ENCODE measurements around the gene U2AF2.

Gene U2AF2

DNA sequence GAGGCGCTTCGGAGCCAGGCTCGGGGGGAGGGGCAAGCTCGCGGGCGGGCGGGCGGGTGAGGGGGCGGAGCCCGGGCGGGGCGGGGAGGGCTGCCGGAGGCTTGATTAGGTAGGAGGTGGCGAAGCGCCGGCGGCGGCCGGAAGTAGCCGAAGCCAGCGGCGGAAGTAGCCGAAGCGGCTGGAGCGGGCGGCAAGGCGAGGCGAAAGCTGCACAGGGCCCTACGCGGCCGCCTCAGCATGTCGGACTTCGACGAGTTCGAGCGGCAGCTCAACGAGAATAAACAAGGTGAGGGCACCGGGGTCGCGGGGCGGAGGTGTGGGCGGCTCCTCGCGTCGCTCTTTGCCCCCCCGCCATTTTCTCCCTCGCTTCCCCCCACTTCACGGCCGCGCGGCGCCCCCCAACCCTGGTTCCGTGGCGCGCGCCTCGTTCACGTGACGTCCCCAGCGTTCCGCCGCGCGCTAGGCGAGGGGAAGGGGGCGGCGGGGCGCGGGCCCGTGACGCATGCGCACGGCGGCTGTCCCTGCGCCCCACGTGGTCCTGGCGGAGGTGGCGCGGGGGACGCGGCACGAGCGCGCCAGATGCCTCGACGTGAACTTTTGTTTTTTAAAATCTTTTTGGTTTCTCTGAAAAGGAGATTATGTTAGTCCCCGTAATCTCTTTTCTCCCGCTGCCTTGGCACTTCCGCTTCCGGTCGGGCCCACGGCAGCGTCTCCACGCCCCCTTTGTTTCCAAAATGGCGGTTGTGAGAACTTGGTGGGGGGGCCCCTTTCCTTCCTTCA lies at the start of gene U2AF2:
Gene U2AF2, plus strand, starts transcription at position 168 of the 780 bp plus-strand sequence. Its CDS starts 70 bp downstream, at position 238.
- DNase-seq: peak; percentile 88

DNA sequence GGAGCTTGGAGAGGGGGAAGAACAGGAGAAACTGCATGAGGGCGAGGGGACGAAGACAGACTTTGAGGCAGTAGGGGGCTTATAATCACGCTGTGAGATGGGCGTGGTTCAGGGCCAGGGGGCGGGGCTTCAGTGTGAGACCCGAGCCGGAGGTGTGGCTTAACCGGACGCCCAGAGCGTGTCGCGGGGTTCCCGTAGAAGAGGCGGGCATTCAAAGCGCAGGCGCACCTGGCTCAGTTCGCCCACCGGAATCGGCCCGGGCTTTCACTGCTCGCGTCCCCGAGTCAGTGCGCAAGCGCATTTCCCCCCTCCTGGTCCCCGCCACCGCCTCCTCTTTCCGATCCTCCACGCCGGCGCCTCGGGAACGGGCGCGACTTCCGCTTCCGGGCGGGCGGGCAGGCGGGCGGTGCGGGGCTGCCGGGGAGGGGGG lies 49.6 kb upstream of the U2AF2 start:
- DNase-seq: peak; percentile 96

DNA sequence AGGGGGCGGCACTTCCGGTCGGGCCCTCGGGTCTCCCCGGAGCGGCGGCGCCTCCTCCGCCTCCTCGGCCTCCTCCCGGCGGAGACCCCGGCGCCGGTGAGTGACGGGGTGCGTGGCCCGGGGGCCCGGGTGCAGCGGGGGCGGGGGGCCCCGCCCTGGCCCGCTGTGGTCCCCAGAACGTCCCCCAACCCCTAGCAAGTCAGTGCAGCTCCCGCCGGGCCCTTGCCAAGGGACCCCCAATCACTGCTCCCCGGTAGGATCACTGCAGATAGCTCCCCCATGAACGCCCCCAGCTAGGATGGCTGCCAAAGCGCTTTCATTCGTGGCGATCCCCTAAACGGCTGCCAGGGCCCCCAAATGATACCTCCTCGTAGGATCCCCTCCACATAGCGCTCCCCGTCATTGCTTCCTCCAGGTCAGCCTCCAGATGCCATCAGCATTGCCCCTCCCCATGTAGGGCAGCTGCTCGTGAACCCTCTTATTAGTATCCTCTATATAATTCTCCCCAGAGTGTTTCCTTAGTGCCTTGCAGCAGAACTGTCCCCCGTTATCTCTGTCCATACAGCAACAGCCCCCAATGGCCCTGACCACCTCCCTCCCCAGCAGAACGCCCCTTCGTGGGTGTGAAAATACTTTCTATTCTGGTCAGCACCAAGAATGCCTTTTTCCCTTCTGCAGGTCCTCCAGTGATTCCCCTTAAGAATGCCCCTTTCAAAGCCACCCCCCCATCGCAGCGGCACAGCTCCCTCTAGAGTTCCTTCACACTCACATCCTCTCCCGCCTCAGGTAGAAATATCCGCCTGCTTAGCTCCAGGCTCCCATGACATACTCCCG lies 49.0 kb upstream of the U2AF2 start, which contains the start of gene ZNF865:
Gene ZNF865, plus strand, starts transcription at position 11 of the 834 bp plus-strand sequence. CDS start 7,972 bp downstream, outside the sequence.
- DNase-seq: peak; percentile 44

DNA sequence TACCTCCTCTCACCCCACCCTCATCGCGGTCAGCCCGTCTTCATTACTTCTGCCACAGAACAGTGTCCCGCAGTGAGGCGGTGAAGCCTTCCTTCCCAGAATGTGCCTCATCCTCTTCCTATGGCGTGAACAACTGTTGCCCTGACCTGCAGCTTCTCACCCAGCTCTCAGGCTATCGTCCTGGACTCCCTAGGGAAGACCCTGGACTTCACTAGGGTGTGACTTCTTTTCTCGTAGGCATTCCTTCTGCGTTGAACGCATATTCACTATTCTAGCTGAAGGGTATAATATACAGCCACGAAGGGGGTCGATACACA lies 48.4 kb upstream of the U2AF2 start:
- DNase-seq: no peak

DNA sequence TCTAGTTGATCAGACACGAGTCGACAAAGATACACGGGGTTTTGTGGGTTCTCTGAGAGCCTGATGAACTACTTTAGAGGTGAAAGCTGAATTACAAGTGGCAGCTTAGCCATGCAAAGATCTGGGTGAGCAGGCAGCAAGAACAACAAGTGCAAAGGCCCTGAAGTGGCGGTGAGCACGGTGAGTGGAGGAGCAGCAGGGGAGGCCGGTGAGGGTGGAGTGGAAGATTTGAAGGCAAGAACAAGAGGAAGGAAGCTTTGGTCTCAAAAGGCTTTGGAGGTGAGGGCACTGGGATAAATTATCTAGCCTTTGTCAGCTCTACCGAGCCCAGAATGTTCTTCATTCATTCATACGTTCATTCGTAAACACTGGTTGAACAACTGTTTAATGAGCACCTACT lies 48.0 kb upstream of the U2AF2 start:
- no peak for DNase-seq

DNA sequence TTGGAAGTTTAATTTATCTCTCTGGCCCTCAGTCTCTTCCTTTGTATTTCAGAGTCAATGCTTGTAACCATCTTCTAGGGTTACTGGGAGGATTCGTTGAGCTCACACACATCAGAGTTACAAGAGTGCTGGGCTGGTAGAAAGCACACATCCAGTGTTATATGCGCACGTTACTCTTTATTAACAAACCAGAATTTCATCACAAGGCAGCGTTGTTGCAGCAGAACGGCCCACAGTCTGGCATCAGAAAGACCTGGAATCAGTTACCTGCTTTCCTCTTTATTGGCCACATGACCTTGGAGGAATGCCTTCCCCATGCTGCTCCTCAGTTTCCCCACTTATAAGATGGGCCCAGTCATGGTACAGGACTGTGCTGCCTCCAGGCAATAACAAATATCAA lies 45.5 kb upstream of the U2AF2 start:
- DNase-seq: no peak

DNA sequence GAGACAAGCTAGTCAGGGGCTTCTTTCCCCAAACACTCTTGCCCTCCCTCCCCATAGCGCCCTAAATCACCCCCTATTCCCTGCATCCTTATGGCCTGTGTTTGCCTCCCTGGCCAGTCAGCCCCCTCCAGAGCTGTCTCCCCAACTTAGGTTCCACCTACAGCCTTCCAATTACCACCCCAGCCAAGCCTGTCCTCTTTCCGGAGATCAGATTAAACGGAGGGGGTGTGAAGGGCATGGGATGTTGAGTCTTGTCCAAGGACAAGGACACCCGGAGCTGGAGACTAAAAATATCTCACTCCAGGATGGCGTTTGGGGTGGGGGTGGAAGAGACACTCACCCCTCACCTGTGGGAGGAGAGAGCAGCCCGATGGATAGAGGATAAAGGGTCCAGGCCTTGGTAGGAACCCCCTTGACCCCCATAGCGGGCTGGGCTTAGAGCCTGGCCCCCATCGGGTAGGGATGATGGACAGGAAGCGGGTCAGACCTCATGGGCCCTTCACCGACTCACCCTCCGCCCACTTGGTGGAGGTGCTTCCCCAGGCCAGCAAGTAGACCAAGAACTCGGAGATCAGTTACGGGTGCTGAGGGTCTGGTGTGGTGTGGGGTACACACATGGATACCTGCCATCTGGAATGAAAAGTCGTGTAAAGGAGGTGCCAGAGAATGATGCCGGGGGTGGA lies 43.4 kb upstream of the U2AF2 start:
- no peak for DNase-seq

DNA sequence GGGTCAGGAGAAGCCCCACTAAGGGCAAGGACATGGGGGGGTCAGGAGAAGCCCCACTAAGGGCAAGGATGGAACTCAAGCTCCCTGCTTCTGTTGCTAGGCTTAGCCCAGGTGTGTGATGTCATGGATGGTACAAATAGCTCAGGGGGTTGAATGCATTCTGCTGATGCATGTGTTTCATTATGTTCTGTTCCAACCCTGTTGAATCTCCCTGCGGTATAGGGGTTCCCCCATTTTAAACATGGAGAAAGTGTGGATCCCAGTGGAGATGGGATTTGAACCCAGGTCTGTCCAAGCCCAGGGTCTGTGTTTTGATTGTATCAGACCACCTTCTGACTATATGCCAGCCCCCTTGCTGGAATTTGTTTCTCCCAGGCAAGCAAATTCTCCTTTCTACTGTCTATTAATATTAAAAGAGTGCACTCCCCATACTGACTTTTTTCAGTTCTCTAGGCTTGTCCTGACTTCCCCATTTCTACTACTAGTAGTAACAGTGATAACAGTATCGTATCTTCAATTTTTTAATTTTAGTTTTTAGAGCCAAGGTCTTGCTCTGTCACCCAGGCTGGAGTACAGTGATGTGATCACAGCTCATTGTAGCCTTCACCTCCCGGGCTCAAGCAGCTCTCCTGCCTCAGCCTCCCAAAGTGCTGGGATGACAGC lies 42.7 kb upstream of the U2AF2 start:
- DNase-seq: no peak

DNA sequence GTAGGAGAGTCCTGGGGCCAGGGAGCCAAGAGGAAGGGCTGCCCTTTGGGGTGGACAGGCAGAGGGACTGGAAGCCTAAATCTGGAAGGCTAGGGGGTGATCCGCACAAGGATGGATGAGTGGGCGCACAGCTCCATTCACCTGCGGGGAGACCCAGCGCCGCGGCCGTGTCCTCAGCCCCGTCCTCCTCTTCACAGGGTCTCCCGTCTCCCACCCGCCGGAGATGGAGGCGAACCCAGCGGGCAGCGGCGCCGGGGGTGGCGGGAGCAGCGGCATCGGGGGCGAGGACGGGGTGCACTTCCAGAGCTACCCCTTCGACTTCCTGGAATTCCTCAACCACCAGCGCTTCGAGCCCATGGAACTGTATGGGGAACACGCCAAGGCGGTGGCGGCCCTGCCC lies 41.4 kb upstream of the U2AF2 start:
- no peak for DNase-seq

DNA sequence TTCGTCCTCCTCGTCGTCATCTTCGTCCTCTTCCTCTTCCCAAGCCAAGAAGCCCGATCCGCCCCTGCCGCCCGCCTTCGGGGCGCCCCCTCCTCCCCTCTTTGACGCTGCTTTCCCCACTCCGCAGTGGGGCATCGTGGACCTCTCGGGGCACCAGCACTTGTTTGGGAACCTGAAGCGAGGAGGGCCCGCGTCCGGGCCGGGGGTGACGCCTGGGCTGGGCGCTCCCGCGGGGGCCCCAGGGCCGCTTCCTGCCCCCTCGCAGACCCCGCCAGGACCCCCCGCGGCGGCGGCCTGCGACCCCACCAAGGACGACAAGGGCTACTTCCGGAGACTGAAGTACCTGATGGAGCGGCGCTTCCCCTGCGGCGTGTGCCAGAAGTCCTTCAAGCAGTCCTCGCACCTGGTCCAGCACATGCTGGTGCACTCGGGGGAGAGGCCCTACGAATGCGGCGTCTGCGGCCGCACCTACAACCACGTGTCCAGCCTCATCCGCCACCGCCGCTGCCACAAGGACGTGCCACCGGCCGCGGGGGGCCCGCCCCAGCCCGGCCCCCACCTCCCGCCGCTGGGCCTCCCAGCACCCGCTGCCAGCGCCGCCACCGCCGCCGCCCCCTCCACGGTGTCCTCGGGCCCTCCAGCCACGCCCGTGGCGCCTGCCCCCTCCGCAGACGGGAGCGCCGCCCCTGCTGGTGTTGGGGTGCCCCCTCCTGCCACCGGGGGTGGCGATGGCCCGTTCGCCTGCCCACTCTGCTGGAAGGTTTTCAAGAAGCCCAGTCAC lies 40.7 kb upstream of the U2AF2 start:
- no peak for DNase-seq

DNA sequence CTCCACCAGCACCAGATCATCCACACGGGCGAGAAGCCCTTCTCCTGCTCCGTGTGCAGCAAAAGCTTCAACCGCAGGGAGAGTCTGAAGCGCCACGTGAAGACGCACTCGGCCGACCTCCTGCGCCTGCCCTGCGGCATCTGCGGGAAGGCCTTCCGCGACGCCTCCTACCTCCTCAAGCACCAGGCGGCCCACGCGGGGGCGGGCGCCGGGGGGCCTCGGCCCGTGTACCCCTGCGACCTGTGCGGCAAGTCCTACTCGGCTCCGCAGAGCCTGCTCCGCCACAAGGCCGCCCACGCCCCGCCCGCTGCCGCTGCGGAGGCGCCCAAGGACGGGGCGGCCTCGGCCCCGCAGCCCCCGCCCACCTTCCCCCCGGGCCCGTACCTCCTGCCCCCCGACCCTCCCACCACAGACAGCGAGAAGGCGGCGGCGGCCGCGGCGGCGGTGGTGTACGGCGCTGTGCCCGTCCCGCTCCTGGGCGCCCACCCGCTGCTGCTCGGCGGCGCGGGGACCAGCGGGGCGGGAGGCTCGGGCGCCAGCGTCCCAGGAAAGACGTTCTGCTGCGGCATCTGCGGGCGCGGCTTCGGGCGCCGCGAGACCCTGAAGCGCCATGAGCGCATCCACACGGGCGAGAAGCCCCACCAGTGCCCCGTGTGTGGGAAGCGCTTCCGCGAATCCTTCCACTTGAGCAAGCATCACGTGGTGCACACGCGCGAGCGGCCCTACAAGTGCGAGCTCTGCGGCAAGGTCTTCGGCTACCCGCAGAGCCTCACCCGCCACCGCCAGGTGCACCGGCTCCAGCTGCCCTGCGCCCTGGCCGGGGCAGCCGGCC lies 39.9 kb upstream of the U2AF2 start:
- no peak for DNase-seq

DNA sequence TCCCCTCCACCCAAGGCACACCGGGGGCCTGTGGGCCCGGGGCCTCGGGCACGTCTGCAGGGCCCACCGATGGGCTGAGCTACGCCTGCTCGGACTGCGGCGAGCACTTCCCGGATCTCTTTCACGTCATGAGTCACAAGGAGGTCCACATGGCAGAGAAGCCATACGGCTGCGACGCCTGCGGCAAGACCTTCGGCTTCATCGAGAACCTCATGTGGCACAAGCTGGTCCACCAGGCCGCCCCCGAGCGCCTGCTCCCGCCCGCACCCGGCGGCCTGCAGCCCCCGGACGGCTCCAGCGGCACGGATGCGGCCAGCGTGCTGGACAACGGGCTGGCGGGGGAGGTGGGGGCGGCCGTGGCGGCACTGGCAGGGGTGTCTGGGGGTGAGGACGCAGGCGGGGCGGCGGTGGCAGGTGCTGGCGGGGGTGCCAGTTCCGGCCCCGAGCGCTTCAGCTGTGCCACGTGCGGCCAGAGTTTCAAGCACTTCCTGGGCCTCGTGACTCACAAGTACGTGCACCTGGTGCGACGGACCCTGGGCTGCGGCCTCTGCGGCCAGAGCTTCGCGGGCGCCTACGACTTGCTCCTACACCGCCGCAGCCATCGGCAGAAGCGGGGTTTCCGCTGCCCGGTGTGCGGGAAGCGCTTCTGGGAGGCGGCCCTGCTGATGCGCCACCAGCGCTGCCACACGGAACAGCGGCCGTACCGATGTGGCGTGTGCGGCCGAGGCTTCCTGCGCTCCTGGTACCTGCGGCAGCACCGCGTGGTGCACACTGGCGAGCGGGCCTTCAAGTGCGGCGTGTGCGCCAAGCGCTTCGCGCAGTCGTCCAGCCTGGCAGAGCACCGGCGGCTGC lies 39.1 kb upstream of the U2AF2 start:
- no peak for DNase-seq

DNA sequence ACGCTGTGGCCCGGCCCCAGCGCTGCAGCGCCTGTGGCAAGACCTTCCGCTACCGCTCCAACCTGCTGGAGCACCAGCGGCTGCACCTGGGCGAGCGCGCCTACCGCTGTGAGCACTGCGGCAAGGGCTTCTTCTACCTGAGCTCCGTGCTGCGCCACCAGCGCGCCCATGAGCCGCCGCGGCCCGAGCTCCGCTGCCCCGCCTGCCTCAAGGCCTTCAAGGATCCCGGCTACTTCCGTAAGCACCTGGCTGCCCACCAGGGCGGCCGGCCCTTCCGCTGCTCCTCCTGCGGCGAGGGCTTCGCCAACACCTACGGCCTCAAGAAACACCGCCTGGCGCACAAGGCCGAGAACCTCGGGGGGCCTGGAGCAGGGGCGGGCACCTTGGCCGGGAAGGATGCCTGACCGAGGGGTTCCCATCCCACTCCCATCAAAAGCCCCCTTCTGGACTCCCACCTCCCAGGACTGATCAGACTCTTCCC lies 38.4 kb upstream of the U2AF2 start:
- DNase-seq: no peak

DNA sequence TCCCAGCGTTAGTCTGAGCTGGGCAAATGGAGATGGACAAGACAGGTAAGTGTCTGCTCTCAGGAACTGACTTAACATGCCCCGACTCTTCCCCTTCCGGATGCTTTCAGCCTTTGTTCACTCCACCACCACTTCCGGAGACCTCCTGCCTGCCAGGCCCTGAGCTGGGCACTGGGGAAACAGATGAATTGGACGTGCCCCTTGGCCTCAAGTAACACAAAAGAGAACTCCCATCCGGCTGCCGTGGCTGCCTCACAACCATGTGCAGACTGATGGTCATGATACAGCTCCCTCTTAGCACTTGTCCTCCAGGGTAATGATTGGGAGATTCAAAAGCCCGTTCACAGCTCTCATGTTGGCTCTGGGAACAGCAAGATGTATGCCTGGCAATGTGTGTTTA lies 37.4 kb upstream of the U2AF2 start:
- no peak for DNase-seq

DNA sequence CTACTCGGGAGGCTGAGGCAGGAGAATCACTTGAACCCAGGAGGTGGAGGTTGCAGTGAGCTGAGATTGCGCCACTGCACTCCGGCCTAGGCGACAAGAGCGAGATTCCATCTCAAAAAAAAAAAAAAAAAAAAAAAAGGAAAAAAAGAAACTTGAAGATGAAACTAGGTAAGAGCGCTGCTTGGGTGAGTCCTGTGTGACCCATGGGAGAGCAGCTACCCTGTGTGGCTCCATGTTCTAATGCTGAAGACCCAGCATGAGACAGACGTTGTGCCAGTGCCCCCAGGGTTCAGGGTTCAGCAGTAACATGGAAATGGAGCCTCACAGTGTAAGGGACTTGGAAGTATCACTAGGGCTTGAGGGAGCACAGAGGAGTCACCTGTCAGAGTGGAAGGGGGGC lies 36.4 kb upstream of the U2AF2 start:
- no peak for DNase-seq

DNA sequence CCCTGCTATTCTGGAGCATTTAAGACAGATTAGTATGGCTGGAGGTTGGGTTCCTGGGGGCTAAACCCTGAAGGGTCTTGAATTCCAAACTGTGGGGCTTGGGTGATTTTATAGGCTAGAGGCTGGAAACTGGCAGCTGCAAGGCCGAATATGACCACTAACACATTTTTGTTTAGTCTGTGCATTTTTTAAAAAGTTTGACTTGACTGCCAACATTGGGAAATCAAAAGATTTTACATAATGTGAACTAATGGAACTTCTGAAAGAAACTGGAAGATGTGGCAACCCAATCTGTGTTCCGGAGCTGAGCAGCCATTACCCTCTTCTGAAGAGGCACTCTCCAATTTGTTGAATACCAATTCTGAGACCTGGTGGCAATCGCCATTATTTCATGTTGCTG lies 35.5 kb upstream of the U2AF2 start:
- DNase-seq: no peak

DNA sequence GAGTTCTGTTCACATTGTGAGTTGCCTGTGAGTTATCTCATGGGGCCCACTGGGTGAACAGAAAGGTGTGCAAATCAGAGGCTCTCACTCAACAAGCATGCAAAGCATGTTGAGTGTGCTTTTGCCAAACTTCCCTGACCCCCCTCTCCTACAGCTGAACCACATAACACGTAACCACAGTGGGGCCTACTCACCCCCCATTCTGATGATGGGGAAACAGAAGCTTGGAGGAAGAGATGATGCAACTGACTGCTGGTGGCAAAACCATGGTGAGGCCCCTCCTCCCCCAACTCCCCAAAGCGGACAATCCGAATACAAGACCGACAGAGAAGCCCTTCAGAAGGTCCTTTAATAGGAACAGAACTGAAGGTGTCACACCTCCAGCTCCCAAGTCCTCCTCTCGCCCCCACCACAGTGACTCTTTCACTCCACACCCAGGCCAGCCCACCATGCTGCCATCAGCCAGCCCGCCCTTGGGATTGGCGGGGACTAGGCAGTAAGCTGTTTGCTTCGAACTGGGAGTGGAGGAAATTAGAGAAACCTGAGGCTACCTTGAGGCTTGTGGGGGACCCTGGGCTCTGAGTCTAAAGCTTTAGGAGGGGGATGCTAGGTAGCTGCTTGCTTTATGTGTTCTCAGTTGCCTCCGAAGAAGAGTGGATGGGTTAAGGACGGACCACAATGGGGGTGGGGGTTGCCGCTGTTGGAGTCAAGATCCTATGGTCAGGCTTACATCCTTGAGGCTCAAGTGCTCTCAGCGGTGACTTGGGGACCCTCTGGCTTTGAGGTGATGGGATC lies 34.2 kb upstream of the U2AF2 start:
- DNase-seq: no peak

DNA sequence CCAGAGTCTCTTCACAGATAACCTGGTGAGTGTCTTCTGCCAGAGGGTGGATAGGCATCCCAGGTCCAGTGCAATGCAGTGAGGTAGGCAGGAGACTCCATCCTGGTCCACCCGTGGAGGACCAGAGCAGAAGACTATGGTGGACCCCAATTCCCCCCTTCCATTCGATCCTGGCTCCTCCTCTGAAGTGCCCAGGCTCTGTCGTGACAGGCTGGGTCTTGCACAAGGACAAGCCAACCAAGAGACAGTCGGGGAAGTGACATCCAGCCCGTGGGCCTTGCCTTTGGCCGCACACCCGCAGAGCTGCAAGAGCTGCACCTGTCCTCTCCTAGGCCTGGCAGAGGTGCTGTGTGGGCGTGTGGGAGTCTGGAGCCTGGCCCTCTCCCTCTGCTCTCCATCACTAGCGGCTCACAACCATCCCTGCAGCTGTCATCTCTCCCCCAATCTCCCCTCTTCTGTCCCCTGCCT lies 33.6 kb upstream of the U2AF2 start:
- no peak for DNase-seq

DNA sequence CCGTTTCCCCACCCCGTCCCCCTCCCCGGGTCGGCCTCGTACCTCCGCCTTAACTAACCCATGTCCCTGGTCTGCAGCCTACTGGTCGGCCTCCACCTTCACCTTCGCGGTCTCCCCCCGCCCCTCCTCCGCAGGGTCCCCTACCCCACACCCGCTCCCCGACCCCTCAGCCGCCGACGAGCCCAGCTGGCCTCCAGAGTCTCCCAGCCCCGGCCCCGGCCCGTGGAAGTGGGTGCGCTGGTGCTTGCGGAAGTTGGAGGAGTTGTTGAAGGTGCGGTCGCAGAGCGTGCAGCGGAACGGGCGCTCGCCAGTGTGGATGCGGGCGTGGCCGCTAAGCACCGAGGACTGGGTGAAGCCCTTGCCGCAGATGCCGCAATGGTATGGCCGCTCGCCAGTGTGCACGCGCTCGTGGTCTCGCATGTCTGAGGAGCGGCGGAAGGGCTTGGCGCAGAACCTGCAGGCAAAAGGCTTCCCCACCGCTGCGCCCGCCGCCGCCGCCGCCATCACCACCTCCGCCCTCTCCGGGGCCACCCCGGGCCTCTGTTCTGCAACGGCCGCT lies 33.1 kb upstream of the U2AF2 start:
- no peak for DNase-seq

Measured in NCI-H1092 (cell line).